HUES64 (cell line): ENCODE data around the gene TSPAN19.

Experiments
- H3K27ac ChIP-seq: 2 replicates; pipeline ENCODE4 v1.7.0; 2013; ENCODE audit warnings: low read depth, low read length, inconsistent platforms
- H3K27me3 ChIP-seq: 2 replicates; pipeline ENCODE4 v1.6.1; 2013; ENCODE audit warnings: mild to moderate bottlenecking, low read length; ENCODE audit not compliant: insufficient read depth
- H3K36me3 ChIP-seq: 2 replicates; pipeline ENCODE4 v1.6.1; 2013; ENCODE audit warnings: mild to moderate bottlenecking, low read length; ENCODE audit not compliant: insufficient read depth
- H3K4me1 ChIP-seq: 2 replicates; pipeline ENCODE4 v1.6.1; 2013; ENCODE audit warnings: mild to moderate bottlenecking, low read length, moderate library complexity; ENCODE audit not compliant: insufficient read depth
- H3K4me3 ChIP-seq: 2 replicates; pipeline ENCODE4 v1.5.1; 2013; ENCODE audit warnings: mild to moderate bottlenecking, low read length, moderate library complexity
- H3K9ac ChIP-seq: 2 replicates; pipeline ENCODE4 v1.6.1; 2013; ENCODE audit warnings: mild to moderate bottlenecking, low read depth, low read length
- H3K9me3 ChIP-seq: 2 replicates; pipeline ENCODE4 v1.6.1; 2013; ENCODE audit warnings: low read depth, low read length; ENCODE audit not compliant: insufficient read depth
- WGBS: fragments of 150-250, 120-280 bp; methylation state at CpG from one replicate; pipeline ENCODE4 v1.1.7; 2013; ENCODE audit warnings: missing lambda C conversion rate; 5-methylcytosine and 5-hydroxymethylcytosine counted together

The TSPAN19 gene

GRCh38 chr12:85000729-85001128 lies 35.3 kb downstream of the TSPAN19 start:
- H3K4me1 ChIP-seq: peaks cover 23% of the 10 kb centered on the region
- no peaks in the 10 kb centered on the region for H3K9me3 ChIP-seq
- WGBS: 95% methylated on average over 2 of the region's 2 CpGs
- no peaks in the 10 kb centered on the region for H3K27me3 ChIP-seq
- H3K4me3 ChIP-seq: no peak overlapping the region
- no peak overlapping the region for H3K9ac ChIP-seq
- H3K36me3 ChIP-seq: no peaks in the 10 kb centered on the region
- H3K27ac ChIP-seq: no peak overlapping the region

GRCh38 chr12:84998341-84998740 lies 37.7 kb downstream of the TSPAN19 start:
- H3K9me3 ChIP-seq: no peaks in the 10 kb centered on the region
- peaks cover 13% of the 10 kb centered on the region for H3K4me1 ChIP-seq
- H3K9ac ChIP-seq: no peak overlapping the region
- no peak overlapping the region for H3K27ac ChIP-seq
- no peaks in the 10 kb centered on the region for H3K27me3 ChIP-seq
- no peak overlapping the region for H3K4me3 ChIP-seq
- H3K36me3 ChIP-seq: no peaks in the 10 kb centered on the region

DNA sequence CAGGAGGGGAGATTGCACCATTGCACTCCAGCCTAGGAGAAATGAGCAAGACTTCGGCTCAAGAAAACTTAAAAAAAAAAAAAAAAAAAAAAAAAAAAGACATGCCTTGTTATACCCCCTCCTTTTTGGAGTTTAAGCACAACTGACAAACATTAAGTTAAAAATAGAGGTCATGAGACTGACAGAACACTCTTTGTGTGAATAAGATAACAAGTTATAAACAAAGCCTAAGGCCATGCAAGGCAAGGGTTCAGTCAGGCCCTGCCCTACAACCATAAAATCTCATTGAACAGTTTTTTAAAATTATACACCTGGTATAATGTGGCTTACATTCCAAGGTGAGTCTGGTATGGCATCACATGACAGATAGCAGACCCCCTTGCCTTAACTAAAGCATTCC lies 39.3 kb downstream of the TSPAN19 start:
- H3K4me3 ChIP-seq: no peak overlapping the region
- no peak overlapping the region for H3K27ac ChIP-seq
- no peaks in the 10 kb centered on the region for H3K27me3 ChIP-seq
- no peaks in the 10 kb centered on the region for H3K36me3 ChIP-seq
- no peaks in the 10 kb centered on the region for H3K9me3 ChIP-seq
- WGBS: no CpG with 5 or more reads among the region's 1 CpG
- H3K9ac ChIP-seq: no peak overlapping the region
- H3K4me1 ChIP-seq: peaks cover 13% of the 10 kb centered on the region

GRCh38 chr12:84995641-84996040 lies 40.4 kb downstream of the TSPAN19 start:
- Histone ChIP-seq H3K9me3 (no peaks in the 10 kb centered on the region), H3K27ac (no peak overlapping the region), H3K36me3 (no peaks in the 10 kb centered on the region), H3K9ac (no peak overlapping the region), H3K4me3 (no peak overlapping the region), H3K27me3 (no peaks in the 10 kb centered on the region), H3K4me1 (peaks cover 13% of the 10 kb centered on the region)
- 89% methylated on average over 2 of the region's 2 CpGs for WGBS

- Histone ChIP-seq H3K9ac (no peak overlapping the region), H3K9me3 (no peaks in the 10 kb centered on the region), H3K4me3 (no peak overlapping the region)
These were observed 41.7 kb downstream of the TSPAN19 start for GRCh38 chr12:84994426-84994825.

DNA sequence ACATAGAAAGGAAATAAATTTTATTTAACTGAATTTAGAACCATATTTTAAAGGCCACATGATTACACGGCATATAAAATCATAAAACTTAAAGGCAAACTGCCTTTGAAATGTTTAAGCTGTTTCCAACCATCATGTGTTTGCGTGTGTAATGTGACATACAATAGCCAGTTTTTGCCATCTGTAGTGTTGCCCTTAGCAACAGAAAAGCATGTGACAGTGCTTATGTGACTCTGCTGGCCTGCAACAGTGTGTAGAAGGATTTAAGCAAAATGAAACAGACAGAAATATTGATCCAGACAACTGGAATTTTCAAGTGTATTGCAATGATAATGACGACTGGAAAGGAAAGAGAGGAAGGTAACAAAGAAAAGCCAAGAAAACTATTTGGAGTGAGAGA lies 49.5 kb downstream of the TSPAN19 start:
- H3K9me3 ChIP-seq: no peaks in the 10 kb centered on the region
- WGBS: 84% methylated on average over 3 of the region's 3 CpGs
- no peaks in the 10 kb centered on the region for H3K27me3 ChIP-seq
- H3K9ac ChIP-seq: no peak overlapping the region
- H3K4me3 ChIP-seq: no peak overlapping the region
- no peaks in the 10 kb centered on the region for H3K36me3 ChIP-seq
- peaks cover 10% of the 10 kb centered on the region; the same call in 1 of the 2 replicates for H3K4me1 ChIP-seq
- no peak overlapping the region for H3K27ac ChIP-seq

More at GRCh38 chr12:84994426-84994825, 41.7 kb downstream of the TSPAN19 start:
- no peaks in the 10 kb centered on the region for H3K36me3 ChIP-seq
- H3K27ac ChIP-seq: no peak overlapping the region
- peaks cover 13% of the 10 kb centered on the region for H3K4me1 ChIP-seq
- no peaks in the 10 kb centered on the region for H3K27me3 ChIP-seq

GRCh38 chr12:84986117-84986516 lies 50.0 kb downstream of the TSPAN19 start:
- H3K27me3 ChIP-seq: no peaks in the 10 kb centered on the region
- no peak overlapping the region for H3K4me3 ChIP-seq
- no peaks in the 10 kb centered on the region for H3K9me3 ChIP-seq
- no peak overlapping the region for H3K9ac ChIP-seq
- 100% methylated on average over 1 of the region's 2 CpGs for WGBS
- H3K4me1 ChIP-seq: peaks cover 10% of the 10 kb centered on the region; the same call in 1 of the 2 replicates
- no peaks in the 10 kb centered on the region for H3K36me3 ChIP-seq
- no peak overlapping the region for H3K27ac ChIP-seq

GRCh38 chr12:84983289-84983688 lies 52.8 kb downstream of the TSPAN19 start:
- H3K4me1 ChIP-seq: peaks cover 17% of the 10 kb centered on the region; the same call in 1 of the 2 replicates

GRCh38 chr12:84982888-84983287 lies 53.2 kb downstream of the TSPAN19 start:
- 67% methylated on average over 1 of the region's 1 CpG for WGBS
- H3K4me3 ChIP-seq: no peak overlapping the region
- H3K9ac ChIP-seq: no peak overlapping the region
- H3K9me3 ChIP-seq: no peaks in the 10 kb centered on the region
- H3K27ac ChIP-seq: no peak overlapping the region; the same call in 1 of the 2 replicates
- no peaks in the 10 kb centered on the region for H3K36me3 ChIP-seq
- H3K27me3 ChIP-seq: no peaks in the 10 kb centered on the region
- peaks cover 17% of the 10 kb centered on the region; the same call in 1 of the 2 replicates for H3K4me1 ChIP-seq

More at GRCh38 chr12:84983289-84983688, 52.8 kb downstream of the TSPAN19 start:
- H3K27me3 ChIP-seq: no peaks in the 10 kb centered on the region
- H3K27ac ChIP-seq: no peak overlapping the region
- WGBS: 81% methylated on average over 3 of the region's 3 CpGs
- H3K9me3 ChIP-seq: no peaks in the 10 kb centered on the region
- no peak overlapping the region for H3K4me3 ChIP-seq
- H3K36me3 ChIP-seq: no peaks in the 10 kb centered on the region
- H3K9ac ChIP-seq: no peak overlapping the region

DNA sequence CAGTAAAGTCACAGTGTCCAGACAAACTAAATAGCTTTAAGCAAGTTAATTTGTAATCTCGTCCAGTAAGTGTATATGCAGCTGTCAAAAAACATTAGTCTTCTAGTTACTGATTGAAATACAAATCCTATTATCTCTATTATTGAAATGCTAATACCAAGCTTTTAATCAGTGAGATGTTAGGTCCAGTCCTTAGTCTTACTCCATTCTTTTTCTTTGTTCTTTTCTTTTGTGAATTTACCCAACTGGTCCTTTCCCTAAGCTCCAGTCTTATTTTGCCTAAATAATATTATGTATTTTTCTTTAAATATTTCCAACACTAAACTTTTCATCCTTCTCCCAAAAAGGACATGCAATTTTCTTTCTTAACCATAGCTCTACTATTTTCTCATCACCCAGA lies 57.2 kb downstream of the TSPAN19 start:
- peaks cover 17% of the 10 kb centered on the region; the same call in 1 of the 2 replicates for H3K4me1 ChIP-seq
- WGBS: 86% methylated on average over 1 of the region's 1 CpG

DNA sequence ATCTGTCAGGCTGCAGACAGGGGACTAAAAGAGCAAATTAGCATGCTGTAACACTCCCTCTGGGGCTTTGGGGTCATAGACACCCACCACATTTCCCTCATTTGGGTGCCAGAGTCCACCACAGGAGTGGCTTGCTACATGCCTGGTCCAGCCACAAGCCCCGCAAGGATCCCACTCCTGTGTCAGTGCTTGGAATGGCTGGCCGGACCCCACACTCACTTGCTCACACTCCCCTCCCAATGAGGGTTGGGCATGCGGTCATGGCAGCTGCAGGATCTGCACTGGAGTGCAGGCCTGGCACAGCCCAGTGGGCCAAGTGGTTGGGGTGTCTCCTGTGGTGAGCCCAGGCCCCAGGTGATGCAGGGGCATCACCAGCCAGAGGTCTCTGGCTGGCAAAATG lies 59.9 kb downstream of the TSPAN19 start:
- Histone ChIP-seq H3K9me3 (no peaks in the 10 kb centered on the region; the same call in 1 of the 2 replicates), H3K27ac (no peak overlapping the region), H3K4me1 (0 out of 2 replicates have a peak, but pooled peaks cover 7% of the 10 kb centered on the region), H3K27me3 (no peaks in the 10 kb centered on the region), H3K9ac (no peak overlapping the region), H3K36me3 (no peaks in the 10 kb centered on the region), H3K4me3 (no peak overlapping the region)
- WGBS: 97% methylated on average over 3 of the region's 3 CpGs

More for the DNA sequence above, 57.2 kb downstream of the TSPAN19 start:
- Histone ChIP-seq H3K4me3 (no peak overlapping the region), H3K27ac (no peak overlapping the region), H3K9ac (no peak overlapping the region), H3K36me3 (no peaks in the 10 kb centered on the region), H3K27me3 (no peaks in the 10 kb centered on the region), H3K9me3 (no peaks in the 10 kb centered on the region; the same call in 1 of the 2 replicates)
